IPS DF 4.7 (cell line): Measurements from ENCODE around the gene CDCA3.

Experiments used
- DNase-seq: peaks from one replicate; pipeline ENCODE4 v3.0.0-alpha.2; 2013; ENCODE audit warnings: low spot score; ENCODE audit errors: extremely low read depth

CDCA3 gene

DNA sequence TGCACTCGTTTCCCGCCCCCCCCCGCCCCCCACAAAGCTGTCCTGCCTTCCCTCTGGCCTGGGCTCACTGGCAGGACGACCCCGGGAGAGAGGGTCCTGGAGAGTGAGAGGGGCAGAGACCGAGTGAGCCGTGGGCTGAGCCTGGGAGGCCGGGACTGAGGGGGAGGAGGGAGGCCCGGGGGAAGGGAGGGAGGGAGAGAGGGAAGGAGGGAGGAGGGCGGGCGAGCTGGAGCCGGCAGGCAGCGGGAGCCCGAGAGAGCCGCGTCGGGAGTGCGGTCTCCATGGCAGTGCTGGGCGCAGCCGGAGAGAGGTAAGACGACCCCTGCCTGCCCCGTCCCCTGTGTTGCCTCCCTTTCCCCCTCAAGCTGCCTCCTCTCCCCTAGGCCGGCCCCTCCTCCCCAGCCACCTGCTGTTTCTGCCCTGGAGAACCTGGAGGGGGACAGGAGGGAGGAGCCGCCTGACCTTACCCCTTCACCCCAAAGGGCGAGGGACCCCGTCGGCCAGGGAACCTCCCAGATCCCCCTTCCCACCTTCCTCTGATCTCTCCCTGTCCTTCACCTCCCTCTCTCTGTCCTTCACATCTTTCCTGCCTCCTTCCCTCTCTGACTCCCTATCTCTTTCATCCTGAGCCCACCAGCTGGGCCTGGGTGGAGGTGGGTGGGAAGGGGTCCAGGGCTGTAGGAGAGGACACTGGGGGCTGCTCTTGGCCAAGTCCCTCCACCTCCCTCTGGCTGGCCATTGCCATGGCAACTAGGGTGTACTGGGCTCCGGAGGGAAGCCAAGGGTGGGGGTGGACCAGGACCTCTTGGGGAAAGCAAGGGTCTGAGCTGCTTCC is 29.3 kb downstream of the CDCA3 start, which contains the start of gene GPR162:
Gene GPR162, plus strand, starts transcription at position 231 of the 835 bp plus-strand sequence. CDS start 2,078 bp downstream, outside the sequence.
- DNase-seq: no peak

GRCh38 chr12:6820166-6820565 is 30.9 kb downstream of the CDCA3 start:
- no peak for DNase-seq

DNA sequence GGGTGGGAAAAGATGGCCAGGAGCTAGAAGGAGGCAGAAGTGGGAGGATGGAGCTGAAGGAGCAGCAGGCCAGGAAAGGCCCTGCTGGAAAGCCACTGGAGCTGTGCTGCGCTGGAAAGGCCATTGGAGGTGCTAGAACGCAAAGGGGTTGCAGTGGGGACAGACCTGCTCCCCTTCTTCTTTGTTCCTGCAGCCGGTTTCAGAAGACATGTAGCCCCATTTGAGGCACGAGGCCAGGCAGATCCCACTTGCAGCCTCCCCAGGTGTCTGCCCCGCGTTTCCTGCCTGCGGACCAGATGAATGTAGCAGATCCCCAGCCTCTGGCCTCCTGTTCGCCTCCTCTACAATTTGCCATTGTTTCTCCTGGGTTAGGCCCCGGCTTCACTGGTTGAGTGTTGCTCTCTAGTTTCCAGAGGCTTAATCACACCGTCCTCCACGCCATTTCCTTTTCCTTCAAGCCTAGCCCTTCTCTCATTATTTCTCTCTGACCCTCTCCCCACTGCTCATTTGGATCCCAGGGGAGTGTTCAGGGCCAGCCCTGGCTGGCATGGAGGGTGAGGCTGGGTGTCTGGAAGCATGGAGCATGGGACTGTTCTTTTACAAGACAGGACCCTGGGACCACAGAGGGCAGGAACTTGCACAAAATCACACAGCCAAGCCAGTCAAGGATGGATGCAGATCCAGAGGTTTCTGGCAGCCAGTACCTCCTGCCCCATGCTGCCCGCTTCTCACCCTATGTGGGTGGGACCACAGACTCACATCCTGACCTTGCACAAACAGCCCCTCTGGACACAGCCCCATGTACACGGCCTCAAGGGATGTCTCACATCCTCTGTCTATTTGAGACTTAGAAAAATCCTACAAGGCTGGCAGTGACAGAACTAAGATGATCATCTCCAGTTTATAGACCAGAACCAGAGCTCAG is 31.7 kb downstream of the CDCA3 start:
- no peak for DNase-seq

GRCh38 chr12:6818645-6819044 is 32.4 kb downstream of the CDCA3 start:
- no peak for DNase-seq

DNA sequence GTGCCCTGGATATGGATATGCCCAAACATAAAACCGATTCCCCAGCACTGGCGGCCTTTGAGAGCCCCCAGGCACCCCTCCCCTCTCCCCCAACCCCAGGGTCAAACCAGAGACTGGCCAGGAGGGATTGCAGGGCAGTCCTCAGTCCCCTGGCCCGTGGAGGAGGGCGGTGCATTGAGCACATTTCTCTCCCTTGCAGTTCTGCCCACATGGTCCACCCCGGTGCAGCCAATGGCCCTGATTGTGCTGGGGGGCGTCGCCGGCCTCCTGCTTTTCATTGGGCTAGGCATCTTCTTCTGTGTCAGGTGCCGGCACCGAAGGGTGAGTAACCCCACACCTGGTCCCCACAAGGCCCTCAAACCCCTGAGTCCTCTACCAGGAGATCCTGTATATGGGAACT is 32.9 kb downstream of the CDCA3 start:
- DNase-seq: no peak

DNA sequence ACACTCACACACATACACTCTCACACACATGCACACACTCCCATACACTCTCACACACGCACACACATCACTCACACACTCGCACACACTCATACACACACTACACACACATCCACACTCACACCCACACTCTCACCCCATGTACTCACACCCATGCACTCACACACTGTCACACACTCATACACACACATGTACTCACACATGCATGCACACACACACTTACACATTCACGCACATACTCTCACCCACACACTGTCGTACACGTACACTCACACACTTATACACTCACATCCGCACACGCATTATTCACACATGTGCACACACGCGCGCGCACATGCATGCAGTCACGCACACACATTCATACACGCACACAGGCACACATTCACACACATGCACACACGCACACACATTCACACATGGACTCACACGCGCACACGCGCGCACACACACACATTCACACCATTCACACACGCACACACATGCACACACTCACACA is 33.4 kb downstream of the CDCA3 start:
- DNase-seq: no peak

DNA sequence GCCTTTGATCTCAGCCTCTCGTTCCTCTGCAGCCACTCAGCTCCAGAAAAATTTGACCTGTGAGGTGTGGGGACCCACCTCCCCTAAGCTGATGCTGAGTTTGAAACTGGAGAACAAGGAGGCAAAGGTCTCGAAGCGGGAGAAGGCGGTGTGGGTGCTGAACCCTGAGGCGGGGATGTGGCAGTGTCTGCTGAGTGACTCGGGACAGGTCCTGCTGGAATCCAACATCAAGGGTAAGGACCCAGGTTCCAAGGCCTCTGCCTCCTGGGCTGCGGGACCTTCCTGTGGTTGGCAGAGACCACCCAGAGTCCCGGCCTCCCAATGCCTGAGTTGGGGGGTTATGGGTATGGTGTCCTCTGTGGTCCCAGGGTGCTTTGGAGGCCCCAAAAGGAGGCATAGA is 34.0 kb downstream of the CDCA3 start:
- no peak for DNase-seq

DNA sequence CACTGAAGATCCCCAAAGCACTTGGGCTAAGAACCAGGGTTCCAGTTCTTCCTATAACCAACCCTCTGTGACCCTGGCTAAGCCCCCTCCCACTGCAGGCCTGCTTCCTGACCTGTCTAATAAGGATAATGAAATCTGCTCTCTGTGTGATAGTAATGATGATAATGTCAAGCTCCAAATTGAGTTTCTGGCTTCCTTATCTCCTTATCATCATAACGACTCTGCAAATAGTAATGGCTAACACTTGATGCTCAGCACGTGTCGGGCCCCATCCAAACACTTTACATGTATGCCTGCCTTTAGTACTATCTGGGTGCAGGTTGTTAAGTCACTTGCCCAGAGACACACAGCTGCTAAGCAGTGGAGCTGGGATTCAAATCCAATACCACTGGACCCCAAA is 34.5 kb downstream of the CDCA3 start:
- DNase-seq: no peak

- no peak for DNase-seq
These were observed 37.7 kb downstream of the CDCA3 start for GRCh38 chr12:6813363-6813762.

- DNase-seq: no peak
These were observed 40.3 kb downstream of the CDCA3 start for GRCh38 chr12:6810758-6811157.

DNA sequence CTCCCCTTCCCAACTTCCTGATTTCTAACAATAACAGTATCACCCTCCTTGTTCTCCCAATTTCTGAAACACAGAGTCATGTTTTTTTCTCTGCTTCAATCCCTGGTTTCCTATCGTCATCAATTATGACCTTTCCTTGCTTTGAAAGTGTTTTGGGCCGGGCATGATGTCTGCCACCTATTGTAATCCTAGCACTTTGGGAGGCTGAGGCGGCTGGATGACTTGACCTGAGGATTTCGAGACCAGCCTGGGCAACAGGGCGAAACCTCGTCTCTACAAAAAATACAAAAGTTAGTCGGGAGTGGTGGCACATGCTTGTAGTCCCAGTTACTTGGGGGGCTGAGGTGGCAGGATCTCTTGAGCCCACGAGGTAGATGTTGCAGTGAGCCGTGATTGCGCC is 42.0 kb downstream of the CDCA3 start:
- DNase-seq: no peak

DNA sequence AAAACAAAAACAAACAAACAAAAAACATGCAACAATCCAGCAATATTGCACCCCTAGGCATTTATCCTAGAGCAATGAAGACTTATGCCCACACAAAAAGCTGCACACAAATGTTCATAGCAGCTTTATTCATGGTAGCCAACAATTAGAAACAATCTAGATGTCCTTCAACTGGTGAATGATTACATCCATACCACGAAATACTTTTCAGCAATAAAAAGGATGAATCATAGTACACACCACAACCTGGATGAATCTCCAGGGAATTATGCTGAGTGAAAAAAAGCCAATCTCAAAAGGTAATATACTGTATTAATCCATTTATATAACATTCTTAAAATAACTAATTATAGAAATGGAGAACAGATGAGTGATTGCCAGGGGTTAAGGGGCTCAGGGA is 43.9 kb downstream of the CDCA3 start:
- DNase-seq: no peak

DNA sequence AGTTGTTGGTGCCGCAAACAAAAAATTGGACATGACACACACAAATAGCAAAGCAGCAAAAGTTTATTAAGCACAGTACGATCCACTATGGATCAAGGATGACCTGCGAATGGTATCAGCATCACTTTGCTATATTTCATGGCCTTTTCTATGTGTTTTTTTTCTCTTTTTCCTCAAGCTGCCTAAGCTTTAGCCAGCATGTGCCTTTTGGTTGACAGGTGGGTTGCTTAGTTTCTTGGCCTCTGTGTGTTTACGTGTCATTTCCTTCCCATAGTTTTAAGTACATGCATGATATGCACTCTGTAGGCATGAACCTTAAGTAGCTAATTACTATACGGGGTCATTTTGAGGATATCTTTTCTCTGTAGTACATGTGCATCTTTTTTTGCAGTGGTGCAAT is 51.9 kb downstream of the CDCA3 start:
- no peak for DNase-seq
